Ishikawa (cell line): Measurements from ENCODE around the gene PTK6.

Experiments used
- TAF1 ChIP-seq: IDR thresholded peaks from 2 replicates; pipeline ENCODE4 v1.6.1; 2012; ENCODE audit warnings: low read depth, mild to moderate bottlenecking
- TCF12 ChIP-seq: IDR thresholded peaks from 2 replicates; pipeline ENCODE4 v1.6.1; 2012; ENCODE audit warnings: low read depth
- TEAD4 ChIP-seq: IDR thresholded peaks from 2 replicates; pipeline ENCODE4 v1.6.1; 2012
- USF1 ChIP-seq: IDR thresholded peaks from 2 replicates; pipeline ENCODE4 v1.6.1; 2012
- YY1 ChIP-seq: IDR thresholded peaks from 2 replicates; pipeline ENCODE4 v1.6.1; 2012; ENCODE audit warnings: low read depth

DNA sequence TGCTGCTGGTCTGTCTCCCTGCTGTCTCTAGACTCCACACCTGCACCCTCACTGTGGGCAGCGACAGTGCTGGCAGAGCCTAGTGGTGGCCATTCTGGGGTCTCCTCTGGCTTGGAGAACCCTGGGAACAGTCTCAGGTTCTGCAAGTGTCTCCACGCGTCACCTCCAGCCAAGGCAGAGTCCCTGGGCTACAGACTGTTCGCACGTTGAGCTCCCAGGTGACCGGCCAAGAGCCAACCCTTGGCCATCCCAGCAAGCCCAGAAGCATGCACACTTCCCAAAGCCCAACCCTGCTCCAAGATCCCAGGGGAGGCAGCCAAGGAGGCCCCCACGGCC, 43.1 kb downstream of the PTK6 start:
- TF ChIP-seq TAF1 (no peak), YY1 (no peak), USF1 (no peak), TCF12 (no peak), TEAD4 (no peak)
